Stimulated activated CD4-positive, alpha-beta T cell treated with anti-CD3 and anti-CD28 coated beads, TNF-alpha, amount 100 ng/mL, for 48 hours (primary cell): ENCODE measurements around the gene KIAA0408.

Experiments used
- DNase-seq, 3 donors: peaks; one replicate each; pipeline ENCODE4 v3.0.0-alpha.2; 2020; ENCODE audit warnings: low read depth in 3 of 3

KIAA0408 gene

DNA sequence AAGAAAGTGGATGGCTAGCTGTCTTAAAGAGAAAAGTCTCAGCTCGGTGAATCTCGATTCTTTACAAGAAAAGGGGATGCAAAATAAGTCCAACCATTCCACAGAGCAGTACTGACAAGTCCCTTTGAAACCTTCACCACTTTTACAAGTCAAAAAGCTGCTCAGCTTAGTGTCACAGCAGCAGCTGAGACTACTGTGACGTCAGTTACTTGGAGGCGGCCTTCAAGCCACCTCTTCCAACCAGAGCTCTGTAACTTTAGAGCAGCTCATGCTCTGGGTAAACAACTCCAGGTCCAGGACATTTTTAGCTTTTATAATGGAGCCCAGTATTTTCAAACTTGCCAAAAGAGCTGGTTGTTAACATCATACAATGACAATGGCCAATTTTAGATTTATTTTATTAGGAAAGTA, at the start of gene KIAA0408:
Gene KIAA0408 (minus strand): TSS at position 159 of the 411 bp plus-strand sequence. CDS start 5,408 bp downstream, outside the sequence.
- DNase-seq: no peak

GRCh38 chr6:127506894-127507293, 47.7 kb upstream of the KIAA0408 start:
- no peak for DNase-seq

GRCh38 chr6:127503022-127503421, 43.8 kb upstream of the KIAA0408 start:
- DNase-seq: no peak

- no peak for DNase-seq
Observed at GRCh38 chr6:127497410-127497809, 38.2 kb upstream of the KIAA0408 start.

- no peak for DNase-seq
Observed at GRCh38 chr6:127496471-127496870, 37.3 kb upstream of the KIAA0408 start.

DNA sequence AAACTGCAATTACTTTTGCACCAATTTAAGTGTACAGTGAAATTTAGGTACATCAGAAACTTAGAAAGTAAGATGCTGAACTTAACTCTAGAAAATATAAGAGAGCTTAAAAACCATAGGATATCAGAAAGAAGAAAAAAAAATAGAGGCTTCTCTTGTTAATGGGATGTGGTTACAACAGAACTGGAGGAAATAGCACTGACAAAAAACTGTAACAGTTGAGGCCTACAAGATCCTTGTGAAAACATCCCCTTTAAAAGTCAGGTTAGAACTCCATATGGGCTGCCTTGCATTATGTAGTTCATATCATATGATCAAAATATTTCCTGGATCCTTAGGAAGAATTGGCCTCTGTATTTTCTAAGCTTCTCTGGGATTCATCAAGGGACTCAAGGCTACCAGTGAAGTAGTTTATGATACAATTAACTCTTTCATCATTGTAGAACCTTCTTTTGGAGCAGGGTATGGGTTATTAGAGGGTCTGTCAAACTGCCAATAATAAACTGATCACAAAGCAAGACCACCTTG, 35.1 kb upstream of the KIAA0408 start:
- no peak for DNase-seq

GRCh38 chr6:127489248-127489647, 30.1 kb upstream of the KIAA0408 start:
- DNase-seq: no peak

DNA sequence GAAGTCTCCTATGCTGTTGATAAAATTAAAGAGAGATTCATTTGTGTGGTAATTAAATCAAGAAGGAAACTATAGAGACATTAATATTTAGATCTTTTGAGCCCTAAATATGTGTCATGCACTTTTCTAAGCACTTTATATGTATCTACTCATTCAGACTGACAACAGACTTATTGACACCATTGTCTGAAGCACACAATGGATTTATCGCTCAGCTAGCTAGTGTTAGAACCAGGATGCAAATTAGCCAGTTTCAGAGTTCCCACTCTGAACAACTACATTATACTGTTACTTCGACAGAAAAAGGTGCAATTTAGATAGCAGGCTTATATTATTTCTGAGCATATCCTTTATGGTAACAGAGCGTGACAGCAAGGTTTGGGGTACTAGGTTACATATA, 27.7 kb upstream of the KIAA0408 start:
- no peak for DNase-seq

DNA sequence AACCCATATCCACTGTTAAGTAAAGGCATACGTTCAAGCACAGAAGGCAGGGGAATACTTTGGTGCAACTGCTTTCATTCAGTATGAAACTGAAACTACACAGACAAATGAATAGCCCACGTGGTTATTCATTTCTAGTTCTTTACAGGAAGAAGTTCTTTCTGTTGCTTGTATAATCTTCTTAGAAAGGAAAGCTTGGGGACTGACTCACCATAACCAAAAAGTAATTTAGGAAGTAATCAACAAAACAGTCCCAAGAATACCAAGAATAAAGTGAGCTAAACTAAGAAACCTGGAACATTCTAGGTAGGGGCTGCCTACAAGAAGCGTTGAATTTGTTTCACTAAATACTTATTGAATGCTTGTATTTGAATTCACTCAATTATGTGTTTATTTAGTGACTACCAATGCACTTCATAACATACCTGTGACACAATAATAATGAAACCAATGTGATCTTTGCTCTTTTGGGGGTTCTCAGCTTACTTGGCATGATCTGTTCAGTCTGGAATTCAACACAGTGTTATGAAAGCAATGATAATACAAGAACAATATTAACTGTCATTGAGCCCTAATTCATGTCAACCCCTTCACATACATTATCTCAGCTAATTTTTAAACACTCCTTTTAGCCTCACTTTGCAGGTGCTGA, 25.1 kb upstream of the KIAA0408 start:
- no peak for DNase-seq

GRCh38 chr6:127483399-127484055, 24.3 kb upstream of the KIAA0408 start:
- DNase-seq: no peak

GRCh38 chr6:127482325-127482724, 23.1 kb upstream of the KIAA0408 start:
- DNase-seq: no peak

- no peak for DNase-seq
Observed at GRCh38 chr6:127481628-127482027, 22.4 kb upstream of the KIAA0408 start.

GRCh38 chr6:127481111-127481510, 21.9 kb upstream of the KIAA0408 start:
- no peak for DNase-seq

GRCh38 chr6:127477658-127478057, 18.5 kb upstream of the KIAA0408 start:
- no peak for DNase-seq

DNA sequence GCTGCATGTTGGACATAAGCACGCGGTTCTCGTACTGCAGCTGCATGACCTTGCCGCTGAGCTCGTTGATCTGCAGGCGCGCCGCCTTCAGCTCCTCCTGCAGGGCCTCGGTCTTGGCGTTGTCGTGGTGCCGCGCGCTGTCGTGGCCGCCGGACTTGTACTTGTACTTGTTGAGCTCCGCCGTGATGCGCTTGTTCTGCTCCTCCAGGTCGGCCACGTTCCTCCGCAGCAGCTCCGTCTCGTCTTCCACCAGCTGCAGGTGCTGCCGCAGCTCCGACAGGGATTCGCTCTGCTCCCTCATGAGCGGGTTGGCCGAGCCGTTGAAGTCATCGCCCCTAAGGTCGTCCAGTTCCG, 16.6 kb upstream of the KIAA0408 start:
- no peak for DNase-seq

- no peak for DNase-seq
Observed at GRCh38 chr6:127475135-127475822, 16.1 kb upstream of the KIAA0408 start.

GRCh38 chr6:127471379-127472255, 12.4 kb upstream of the KIAA0408 start:
- DNase-seq: no peak

- DNase-seq: no peak
Observed at GRCh38 chr6:127468936-127469335, 9.7 kb upstream of the KIAA0408 start.

DNA sequence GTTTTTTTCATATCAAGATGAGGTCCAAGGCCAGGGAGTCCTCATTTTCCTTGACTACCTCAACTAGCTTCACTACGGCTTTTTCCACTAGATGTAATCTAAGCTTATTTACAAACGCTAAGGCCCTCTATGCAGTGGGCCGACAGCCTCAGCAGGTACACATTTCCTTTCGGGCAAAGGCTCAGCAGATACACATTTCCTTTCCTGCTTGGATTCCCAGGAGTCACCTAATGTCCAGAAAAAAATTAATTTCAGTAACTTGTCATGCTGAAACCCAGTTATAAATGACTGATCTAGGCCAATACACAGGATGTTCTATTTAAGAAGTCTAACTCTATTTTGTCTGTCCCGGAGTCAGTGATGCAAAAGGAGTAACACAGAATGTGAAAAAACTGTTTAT, 7.2 kb upstream of the KIAA0408 start:
- no peak for DNase-seq

GRCh38 chr6:127464881-127465459, 5.8 kb upstream of the KIAA0408 start:
- peak; percentile 33 to 65 (median 36) for DNase-seq

GRCh38 chr6:127464161-127464880, 5.1 kb upstream of the KIAA0408 start:
- no peak for DNase-seq
